GM18499 (cell line): ENCODE results near the gene MSI2.

ENCODE experiments used
- ATAC-seq: cut with Tn5 transposase; IDR thresholded peaks from one replicate; pipeline ENCODE4 v1.9.1; 2021; ENCODE audit warnings: moderate number of reproducible peaks; ENCODE audit not compliant: insufficient read depth, unreplicated experiment

The MSI2 gene

DNA sequence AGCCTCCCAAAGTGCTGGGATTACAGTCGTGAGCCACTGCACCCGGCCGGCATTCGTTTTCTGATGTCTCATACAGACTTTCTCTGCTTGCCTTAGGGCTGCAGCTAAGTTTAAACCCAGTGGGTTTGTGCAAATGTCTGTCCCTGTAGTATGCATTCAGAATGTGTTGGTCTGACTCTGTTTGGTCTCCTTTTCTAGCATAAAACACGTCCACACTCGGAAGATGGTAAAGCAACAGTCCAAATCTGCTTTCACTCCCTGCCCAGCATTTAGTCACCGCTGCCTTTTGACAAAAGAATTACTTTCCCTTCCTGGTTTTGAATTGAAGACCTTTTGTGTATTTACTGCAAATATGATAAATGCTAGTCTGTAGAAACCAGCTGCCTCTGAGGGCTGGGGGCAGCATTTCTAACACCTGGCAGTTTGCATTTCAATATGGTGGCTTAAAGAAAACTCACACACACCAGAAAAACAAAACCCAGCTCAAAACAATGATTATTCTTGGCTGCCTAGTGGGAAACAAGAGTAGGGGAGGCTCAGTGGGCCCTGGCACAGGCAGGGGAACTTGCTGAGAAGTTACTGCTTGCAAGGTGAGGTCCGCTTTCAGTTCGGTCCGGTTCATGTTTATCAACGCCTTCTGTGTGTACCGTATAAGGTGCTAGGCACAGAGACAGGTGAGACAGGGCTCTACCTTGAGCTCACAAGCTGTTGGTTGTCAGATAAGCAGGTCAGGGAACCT is 56.9 kb downstream of the MSI2 start:
- ATAC-seq: no peak

DNA sequence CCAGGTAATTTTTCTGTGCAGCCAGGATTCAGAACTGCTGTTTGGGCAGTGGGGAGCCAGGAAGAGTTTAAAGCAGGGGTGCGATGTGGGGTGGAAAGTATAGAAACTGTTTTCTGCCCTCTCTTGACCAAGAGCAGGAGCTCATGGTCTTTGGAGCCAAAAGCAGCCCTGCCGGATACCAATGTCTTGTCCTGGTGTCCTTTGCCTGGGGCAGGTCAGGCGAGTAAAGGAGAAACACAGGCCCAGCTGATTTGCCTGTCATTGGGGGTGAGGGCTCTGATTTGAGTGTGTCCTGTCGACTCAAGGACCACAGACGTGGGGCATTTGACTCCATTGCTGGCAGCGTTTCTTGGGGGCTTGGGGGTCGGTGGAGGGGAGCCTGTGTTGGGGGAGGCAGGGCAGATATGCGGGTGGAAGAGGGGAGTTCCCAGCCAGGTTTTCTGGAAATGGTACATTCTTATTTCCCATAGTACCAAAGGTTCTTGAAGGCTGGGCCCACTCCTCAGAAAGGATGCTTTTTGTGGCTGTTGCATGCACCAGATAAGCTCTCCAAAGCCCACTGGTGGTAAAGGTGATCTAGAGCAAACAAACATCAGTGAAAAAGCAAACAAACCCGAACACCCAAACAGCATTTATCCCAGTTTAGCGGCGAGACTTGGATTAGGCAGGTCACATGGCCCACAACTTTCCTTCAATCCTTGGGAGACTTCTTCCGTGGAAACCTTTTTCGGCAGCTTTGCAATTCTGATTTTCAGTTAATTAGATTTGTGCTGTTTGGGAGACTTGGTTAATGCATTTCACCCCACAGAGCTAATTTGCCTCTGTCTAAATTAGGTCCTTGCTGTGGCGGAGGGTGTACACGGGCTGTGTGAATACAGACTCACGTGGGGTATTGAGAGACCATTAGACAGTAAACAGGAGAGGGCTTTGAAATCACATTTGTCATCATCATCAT is 59.0 kb downstream of the MSI2 start:
- ATAC-seq: no peak

DNA sequence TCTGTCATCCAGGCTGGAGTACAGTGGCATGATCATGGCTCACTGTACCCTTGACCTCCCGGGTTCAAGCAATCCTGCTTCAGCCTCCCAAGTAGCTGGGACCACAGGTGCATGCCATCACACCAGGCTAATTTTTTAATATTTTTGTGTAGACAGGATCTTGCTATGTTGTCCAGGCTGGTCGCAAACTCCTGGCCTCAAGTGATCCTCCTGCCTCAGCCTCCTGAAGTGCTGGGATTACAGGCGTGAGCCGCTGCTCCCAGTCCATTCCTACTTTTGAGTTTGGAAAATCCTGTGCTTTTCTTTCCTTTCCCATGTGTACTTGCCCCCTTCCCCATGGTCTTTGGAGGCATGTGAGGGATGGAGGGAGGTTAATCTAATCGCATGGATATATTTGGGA is 60.0 kb downstream of the MSI2 start:
- ATAC-seq: no peak

DNA sequence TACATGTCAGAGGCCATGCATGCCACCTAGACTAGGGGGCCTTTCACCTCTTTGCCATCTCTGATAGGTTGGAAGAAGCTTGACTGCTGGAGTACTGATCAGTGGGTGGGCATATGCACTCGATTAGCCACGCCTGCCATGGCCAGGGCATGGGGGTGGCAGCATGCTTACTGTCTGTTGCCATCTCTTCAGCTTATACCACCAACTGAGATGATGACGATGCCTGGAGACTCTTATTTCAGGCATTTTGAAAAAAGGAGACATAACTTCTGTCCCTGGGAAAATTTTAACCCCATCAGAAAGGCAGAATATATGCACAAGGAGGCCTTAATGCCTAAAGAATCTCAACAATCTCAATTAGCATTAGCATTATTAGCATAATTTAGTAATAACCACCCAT is 60.8 kb downstream of the MSI2 start:
- ATAC-seq: no peak

DNA sequence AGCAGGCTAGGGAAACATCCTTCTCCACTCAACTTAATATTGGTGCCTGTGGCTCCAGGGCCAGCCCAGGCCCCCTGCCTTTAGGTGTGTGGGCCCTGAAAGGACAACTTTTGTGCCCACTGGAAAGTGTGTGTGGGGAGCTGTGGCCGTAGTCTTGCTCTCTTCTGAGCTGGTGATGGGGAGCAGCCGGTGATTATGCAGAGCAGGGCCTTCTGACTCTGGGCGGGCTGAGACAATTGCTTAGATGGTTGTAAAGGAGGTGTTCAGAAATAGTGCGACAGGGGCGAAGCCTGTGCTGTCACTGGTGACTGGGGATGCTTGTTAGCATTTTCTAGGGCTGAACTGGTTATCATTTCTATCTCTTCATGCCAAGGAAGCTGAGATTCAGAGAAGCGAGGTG is 62.6 kb downstream of the MSI2 start:
- ATAC-seq: no peak

DNA sequence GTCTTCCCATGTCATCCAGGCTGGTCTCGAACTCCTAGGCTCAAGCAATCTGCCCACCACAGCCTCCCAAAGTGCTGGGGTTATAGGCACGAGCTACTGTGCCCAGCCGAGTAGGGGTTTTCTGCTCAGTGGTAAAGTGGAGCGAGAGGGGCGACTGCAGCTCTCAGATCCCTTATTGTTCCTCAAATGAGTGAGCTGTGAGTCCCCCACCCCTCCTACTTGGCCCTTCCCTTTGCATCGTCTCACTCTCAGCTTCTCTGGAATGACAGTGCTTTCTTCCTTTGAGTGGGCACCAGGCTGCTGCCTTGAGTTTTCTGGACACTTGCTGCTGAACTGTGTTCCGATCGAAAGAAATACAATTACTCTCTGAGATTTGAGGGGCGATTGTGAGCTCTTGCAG is 63.5 kb downstream of the MSI2 start:
- ATAC-seq: no peak

DNA sequence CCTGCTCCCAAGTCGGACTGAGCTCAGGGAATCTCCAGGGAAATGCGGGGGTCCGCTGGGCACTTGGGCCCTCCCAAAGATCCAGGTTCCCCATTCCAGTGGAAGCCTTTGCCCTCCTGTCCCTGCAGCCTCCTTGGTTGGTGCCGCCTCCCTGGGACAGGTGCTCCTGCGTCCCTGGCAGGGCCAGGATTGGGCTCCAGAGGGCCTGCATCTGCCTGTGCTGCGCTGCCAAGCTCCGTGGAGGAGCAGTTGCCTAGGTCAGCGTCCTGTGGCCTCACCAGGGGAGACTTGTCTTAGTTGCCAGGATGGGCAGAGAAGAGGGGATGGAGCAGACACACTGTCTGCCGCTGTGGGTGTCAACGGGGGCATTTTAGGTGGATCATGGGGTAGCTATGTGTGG is 67.1 kb downstream of the MSI2 start:
- no peak for ATAC-seq

DNA sequence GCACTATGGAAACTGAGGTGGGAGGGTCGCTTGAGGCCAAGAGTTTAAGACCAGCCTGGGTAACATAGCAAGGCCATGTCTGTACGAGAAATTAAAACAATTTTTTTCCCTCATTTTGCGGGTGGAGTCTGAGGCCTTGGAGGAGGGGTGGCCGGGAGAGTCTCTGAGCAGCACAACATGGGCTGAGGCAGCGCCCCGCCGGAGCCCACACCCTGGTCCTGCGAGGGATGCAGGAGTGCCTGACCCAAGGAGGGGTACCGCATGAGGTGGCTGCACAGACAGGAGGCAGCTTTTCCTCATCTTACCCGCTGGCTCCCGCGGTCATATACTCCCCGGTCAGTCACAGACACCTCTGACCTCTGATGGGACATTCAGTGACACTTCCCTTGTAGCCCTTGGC is 67.7 kb downstream of the MSI2 start:
- ATAC-seq: no peak

DNA sequence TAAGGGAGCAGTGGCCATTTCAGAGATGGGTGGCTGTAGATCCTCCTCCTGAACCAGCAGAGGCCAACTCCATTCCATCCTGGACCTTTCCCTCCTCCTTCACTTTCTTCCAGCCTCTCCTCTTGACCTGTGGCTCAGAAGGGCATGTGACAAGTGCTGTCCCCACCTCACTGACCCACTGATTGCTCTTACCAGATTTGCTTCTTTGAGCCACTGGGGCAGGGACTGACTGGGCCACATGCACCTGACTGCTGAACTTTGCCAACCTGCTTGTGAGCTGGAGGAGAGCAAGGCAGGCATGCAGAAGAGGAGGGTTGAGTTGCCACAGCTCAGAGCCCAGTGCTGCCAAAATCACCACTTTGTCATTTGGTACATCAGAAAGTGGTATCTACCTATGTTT is 68.3 kb downstream of the MSI2 start:
- no peak for ATAC-seq

DNA sequence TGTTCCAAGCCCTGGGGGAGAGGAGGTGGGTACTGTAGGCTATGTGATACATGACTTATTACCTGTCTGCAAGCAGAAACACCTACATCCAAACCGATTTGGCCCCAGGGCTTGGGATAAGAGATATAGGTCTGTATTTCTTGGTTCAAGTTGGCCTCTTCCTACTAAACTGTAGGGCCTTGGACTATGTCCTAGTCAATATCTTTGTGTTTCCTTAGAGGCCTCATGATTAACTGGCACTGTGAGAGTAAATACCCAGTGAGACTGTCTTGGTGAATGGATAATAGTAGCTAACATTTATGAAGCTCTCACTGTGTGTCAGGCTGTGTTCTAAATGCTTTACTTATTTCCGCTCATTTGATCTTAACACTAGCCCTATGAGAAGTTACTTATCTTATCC is 70.0 kb downstream of the MSI2 start:
- no peak for ATAC-seq

DNA sequence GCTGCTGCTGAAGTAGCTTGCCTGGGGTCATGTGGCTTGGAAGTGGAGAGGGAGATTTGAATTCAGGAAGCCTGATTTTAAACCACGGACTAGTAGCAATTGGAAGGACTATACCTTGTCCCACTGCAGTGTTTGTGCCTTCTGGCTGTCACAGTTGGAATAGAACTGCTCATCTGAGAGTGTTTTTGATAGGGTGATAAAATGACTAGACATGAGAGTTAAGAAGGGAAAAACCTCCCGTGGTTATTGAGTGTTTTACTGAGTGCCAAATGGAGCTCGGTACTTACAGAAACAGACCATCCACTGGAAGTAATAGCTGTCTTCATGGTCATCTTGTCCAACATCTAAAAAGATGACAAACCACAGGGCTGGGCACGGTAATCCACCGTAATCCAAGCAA is 70.4 kb downstream of the MSI2 start:
- ATAC-seq: no peak

DNA sequence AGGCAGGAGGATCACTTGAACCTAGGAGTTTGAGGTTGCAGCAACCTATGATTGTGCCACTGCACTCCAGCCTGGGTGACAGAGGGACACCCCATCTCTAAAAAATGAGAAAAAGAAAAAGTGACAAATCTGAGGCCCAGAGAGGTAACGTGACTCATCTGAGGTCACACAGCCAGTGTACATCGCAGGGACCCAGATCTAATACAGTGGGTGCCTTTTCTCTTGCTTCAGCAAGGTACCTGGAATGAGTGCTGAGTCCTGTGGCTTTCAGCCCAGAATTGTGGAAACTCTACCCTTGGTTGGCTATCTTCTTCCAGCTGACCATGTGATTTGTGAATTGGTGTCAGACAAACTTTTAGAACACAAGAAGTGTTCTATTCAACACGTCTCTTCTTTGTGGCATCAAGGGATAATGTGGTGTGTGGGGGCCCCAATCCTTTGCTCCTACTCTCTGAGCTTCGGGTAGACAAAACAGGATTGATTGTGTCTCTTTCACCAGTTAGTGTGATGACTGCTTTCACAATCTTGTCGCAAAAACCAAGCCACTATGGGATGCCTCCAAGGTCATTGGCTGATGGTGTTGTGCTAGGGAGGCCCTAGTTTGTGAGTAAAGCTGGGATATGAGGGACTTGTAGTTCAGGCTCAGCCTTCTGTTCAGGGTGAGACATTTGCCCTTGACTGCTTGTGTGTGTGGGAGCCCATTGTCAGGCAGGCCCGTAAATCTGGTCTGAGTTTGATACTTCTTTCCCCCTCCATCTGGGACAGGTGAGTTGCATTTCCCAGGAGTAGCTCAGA is 71.0 kb downstream of the MSI2 start:
- ATAC-seq: no peak

DNA sequence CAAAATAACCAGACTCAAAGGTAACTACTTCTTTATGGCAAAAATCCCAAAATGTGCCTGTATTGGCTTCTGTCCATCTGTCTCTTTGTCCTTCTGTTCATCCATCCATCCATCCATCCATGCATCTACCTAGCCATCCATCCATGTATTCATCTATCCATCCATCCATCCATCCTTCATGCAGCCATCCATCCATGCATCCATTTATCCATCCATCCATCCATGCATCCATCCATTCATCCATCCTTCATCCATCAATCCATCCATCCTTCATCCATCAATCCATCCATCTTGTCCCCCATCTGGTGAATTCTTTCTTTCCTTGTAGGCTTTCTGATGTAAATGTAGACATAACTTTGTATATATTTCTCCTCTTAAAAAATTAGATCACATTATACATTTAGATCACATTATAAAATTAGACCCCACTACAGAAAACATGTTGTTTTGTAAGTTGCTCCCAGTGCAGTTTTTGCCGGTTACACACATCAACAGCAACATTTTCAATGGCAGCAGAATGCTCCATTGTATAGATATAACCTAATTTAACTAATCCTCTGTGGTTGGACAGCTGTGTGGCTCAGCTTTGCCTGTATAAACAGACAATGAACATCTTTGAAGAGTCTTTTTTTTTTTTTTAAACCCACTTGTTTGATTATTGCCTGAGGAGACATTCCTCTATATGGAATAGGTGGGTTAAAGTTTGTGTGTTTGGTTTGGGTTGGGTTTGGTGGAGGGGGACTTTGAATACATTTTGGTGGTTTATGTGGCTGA is 72.0 kb downstream of the MSI2 start:
- no peak for ATAC-seq

DNA sequence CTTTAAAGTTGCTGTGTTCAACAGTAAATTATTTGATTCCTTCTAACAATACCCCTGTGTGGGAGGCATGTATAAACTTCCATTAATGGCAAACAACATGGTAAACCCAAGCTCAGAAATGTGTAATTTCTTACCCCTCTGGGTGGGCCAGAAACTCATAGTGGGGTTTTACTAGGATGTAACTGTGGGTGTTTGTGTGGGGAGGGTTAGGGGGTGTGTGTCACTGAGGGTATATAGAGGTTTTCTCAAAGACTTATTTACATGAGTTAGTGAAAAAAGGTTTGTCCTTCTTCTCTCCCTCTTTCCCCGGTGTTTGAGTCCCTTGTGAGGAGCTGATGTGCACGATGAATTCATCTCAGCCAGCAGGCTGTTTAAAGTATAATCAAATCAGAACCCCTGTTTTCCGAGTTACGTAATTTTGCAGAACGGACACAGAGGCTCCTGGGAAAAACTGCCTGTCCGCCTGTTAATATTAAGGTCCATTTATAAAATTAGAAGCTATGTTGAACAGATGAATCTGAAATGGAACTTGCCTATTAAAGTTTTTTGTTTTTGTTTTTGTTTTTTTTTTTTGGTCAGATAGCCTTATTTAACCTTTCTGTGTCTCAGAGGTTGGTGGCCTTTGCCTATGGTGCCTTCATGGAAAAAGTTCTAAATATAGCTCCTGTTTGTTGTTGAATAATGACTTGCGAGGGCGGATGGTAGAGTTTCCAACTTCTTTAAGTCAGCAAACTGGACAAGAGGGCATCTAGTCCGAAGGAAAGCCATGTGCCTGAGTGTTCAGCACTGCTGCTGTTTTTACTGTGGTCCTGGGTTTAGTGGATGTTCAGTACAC is 73.3 kb downstream of the MSI2 start:
- ATAC-seq: no peak

DNA sequence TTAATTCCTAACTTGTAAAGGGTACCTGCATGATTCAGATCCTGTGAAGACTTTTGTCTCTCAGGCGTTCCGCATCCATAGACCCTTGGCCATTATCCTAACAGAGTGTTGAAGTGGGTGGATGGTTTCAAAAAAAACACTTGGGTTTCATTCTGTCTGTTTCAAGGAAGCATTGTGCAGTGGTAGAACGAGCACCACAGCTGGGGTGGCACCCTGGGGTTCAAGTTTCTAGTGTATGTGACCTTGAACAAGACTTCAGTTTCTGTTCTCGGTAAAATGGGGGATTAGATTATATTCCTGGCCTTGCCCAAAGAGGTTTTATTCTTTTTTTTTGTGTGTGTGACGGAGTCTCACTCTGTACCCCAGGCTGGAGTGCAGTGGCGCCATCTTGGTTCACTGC is 74.3 kb downstream of the MSI2 start:
- ATAC-seq: no peak

DNA sequence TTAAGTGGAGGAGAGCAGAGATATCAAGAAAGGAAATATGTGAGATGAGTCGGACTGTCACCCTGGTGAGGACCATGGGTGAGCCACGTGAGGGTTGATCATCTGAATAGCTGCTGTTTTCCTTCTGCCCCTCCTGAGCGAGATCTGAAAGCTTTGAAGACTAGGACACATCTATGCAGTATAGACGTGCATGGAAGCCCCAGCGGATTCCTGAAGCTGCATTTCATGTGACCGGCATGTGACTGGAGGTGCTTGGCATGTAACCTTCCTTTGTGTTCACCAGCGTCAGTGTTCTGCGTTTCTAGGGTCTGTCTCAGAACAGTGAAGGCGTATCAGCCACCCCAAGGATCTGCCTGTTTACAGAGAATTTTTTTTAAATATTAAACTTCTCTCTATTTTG is 75.1 kb downstream of the MSI2 start:
- ATAC-seq: no peak

DNA sequence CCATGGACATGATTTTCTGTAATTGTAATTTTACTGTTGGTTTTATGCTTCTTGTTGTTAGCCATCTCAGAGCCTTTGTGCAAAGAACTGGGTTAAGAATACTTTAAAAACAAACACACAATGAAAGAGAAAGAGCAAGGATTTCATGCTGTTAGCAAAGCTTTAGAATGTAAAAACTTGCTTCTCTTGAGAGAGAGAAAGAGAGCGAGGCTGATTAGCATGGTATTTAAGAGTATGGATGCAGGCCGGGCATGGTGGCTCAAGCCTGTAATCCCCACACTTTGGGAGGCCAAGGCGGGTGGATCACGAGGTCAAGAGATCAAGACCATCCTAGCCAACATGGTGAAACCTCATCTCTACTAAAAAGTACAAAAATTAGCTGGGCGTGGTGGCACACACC is 76.2 kb downstream of the MSI2 start:
- no peak for ATAC-seq

DNA sequence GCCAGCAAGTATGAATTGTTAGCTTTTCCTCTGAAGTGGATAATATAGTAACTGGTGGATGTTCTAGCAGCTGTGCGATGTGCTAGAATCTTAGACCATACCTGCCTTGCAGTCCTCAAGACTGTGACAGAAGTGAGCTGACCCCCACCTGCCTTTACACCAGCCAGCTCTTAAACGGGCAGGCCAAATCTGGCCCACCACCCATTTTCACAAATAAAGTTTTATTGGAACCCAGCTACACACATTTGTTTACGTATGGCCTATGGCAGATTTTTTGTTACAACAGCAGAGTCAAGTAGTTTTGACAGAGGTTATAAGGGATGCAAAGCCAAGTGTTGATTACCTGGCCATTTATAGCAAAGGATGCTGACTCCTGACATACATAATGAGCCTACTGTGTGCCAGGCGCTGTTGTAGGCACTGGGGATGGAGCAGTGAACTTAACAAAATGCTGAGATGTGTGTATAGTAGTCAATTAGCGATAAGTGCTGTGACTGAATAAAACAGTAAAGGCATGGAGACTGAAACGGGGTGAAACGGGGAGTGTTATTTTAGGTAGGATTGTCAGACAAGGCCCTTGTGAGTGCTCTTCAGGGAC is 79.0 kb downstream of the MSI2 start:
- no peak for ATAC-seq

DNA sequence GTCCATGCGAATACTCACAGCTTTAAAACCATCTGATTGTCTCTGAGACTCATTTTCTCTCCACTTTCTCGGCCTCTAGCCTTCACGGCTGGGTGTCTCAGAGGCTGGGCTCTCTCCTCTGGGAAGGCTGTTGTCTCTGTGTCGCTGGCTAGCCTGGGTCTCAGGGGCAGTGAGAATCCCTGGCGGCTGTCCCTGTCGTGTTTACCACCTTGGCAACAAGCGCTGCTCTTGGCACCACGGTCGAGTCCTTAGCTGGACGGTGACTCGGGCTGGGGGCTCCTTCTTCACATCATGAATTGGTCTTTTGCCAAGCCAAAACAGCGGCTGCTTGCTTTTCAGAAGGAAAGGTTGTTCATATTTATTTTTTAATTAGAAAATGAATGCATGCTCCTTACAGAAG is 81.1 kb downstream of the MSI2 start:
- no peak for ATAC-seq
